DND-41 (cell line): ENCODE measurements around the gene SLC36A4.
"Not testable (repeated sequence)": the region's sequence is repeated elsewhere in the genome, so short reads cannot be mapped to it uniquely, and the experiment has no call there.

Source experiments
- ATAC-seq: fragments of 200-7000 bp; cut with Tn5 transposase; 3 replicates; pipeline ENCODE4 v1.9.1; 2021; ENCODE audit warnings: low read depth; ENCODE audit not compliant: insufficient read depth
- DNase-seq: peaks from one replicate; pipeline ENCODE4 v3.0.0-alpha.2; 2020
- H2AFZ ChIP-seq: 2 replicates; pipeline ENCODE4 v1.6.0; 2012; ENCODE audit warnings: low read depth, low read length
- H3K27ac ChIP-seq: 2 replicates; pipeline ENCODE4 v1.5.1; 2012; ENCODE audit warnings: low read length, inconsistent platforms
- H3K27me3 ChIP-seq: fragments of 200-600 bp; sonication (generic); 2 replicates; pipeline ENCODE4 v1.6.0; 2012; ENCODE audit warnings: low read length, mild to moderate bottlenecking, inconsistent platforms; ENCODE audit not compliant: insufficient read depth, poor library complexity
- H3K36me3 ChIP-seq: 2 replicates; pipeline ENCODE4 v1.5.1; 2012; ENCODE audit warnings: low read length, inconsistent platforms; ENCODE audit not compliant: insufficient read depth
- H3K4me1 ChIP-seq: 2 replicates; pipeline ENCODE4 v1.5.1; 2012; ENCODE audit warnings: mild to moderate bottlenecking, low read length; ENCODE audit not compliant: insufficient read depth
- H3K4me2 ChIP-seq: 2 replicates; pipeline ENCODE4 v1.6.0; 2012; ENCODE audit warnings: mild to moderate bottlenecking, moderate library complexity, low read length, inconsistent platforms; ENCODE audit not compliant: insufficient read depth
- H3K4me3 ChIP-seq, 2 experiments: fragments of 200-600 bp in 1 of 2; shearing (Covaris generic) in 1 of 2; 2 replicates each; pipeline ENCODE4 v1.5.1; 2012 to 2016; ENCODE audit warnings: inconsistent platforms in 2 of 2, low read length in 2 of 2, mild to moderate bottlenecking in 2 of 2, low read depth in 1 of 2, moderate library complexity in 1 of 2
- H3K79me2 ChIP-seq: 2 replicates; pipeline ENCODE4 v1.6.0; 2012; ENCODE audit warnings: low read length, inconsistent platforms; ENCODE audit not compliant: insufficient read depth
- H3K9ac ChIP-seq: 2 replicates; pipeline ENCODE4 v1.6.0; 2012; ENCODE audit warnings: low read depth, mild to moderate bottlenecking, inconsistent platforms, low read length, moderate library complexity
- H3K9me3 ChIP-seq: 2 replicates; pipeline ENCODE4 v1.5.1; 2012; ENCODE audit warnings: low read length, moderate library complexity, mild to moderate bottlenecking, inconsistent platforms; ENCODE audit not compliant: insufficient read depth, severe bottlenecking
- H4K20me1 ChIP-seq: 2 replicates; pipeline ENCODE4 v1.6.0; 2012; ENCODE audit warnings: low read length; ENCODE audit not compliant: insufficient read depth
- CTCF ChIP-seq: IDR thresholded peaks from 2 replicates; pipeline ENCODE4 v1.5.1; 2012; ENCODE audit warnings: borderline replicate concordance, low read length, moderate library complexity, mild to moderate bottlenecking; ENCODE audit not compliant: poor library complexity, severe bottlenecking; ENCODE audit errors: extremely low read depth
- EZH2 ChIP-seq: IDR thresholded peaks from 3 replicates; pipeline ENCODE4 v1.6.1; 2012; ENCODE audit warnings: borderline replicate concordance, low read depth, mild to moderate bottlenecking, moderate library complexity, low read length, inconsistent platforms; ENCODE audit not compliant: severe bottlenecking

Gene SLC36A4

GRCh38 chr11:93187290-93187689 lies 10.5 kb downstream of the SLC36A4 start:
- H2AFZ ChIP-seq, result no peak overlapping the region
- H3K9me3 ChIP-seq, result peaks cover 2% of the 10 kb centered on the region
- peaks cover 38% of the 10 kb centered on the region; the same call in 1 of the 2 replicates for H3K36me3 ChIP-seq
- DNase-seq (no peak), ATAC-seq (no peak)
- TF ChIP-seq CTCF (no peak), EZH2 (no peak)
- no peaks in the 10 kb centered on the region for H3K4me1 ChIP-seq
- H3K9ac ChIP-seq, result no peak overlapping the region
- H3K4me2 ChIP-seq, result no peak overlapping the region
- no peaks in the 10 kb centered on the region for H3K27me3 ChIP-seq
- H3K79me2 ChIP-seq, result peaks cover 57% of the 10 kb centered on the region
- no peak overlapping the region for H3K4me3 ChIP-seq
- H3K27ac ChIP-seq, result no peak overlapping the region
- H4K20me1 ChIP-seq, result peaks cover 7% of the 10 kb centered on the region; the same call in 1 of the 2 replicates

- not testable (repeated sequence) for ATAC-seq
Measured at GRCh38 chr11:93177891-93178290, 19.9 kb downstream of the SLC36A4 start.

GRCh38 chr11:93169950-93170561 lies 27.7 kb downstream of the SLC36A4 start:
- DNase-seq (no peak), ATAC-seq (no peak)
- peaks cover 21% of the 10 kb centered on the region for H3K36me3 ChIP-seq
- no peaks in the 10 kb centered on the region for H3K27me3 ChIP-seq
- no peaks in the 10 kb centered on the region for H3K79me2 ChIP-seq
- no peak overlapping the region for H2AFZ ChIP-seq
- no peaks in the 10 kb centered on the region for H3K9me3 ChIP-seq
- H3K27ac ChIP-seq, result no peak overlapping the region
- H3K9ac ChIP-seq, result no peak overlapping the region
- no peaks in the 10 kb centered on the region for H3K4me1 ChIP-seq
- H3K4me3 ChIP-seq, result no peak overlapping the region
- no peak overlapping the region for H3K4me2 ChIP-seq
- H4K20me1 ChIP-seq, result no peaks in the 10 kb centered on the region
- TF ChIP-seq EZH2 (no peak), CTCF (peak; percentile 47)

More at GRCh38 chr11:93177891-93178290, 19.9 kb downstream of the SLC36A4 start:
- H3K27me3 ChIP-seq, H2AFZ ChIP-seq, H3K27ac ChIP-seq, H4K20me1 ChIP-seq, H3K4me2 ChIP-seq, H3K4me1 ChIP-seq, H3K9ac ChIP-seq, H3K4me3 ChIP-seq, H3K79me2 ChIP-seq, DNase-seq: not testable (repeated sequence)
- Histone ChIP-seq H3K9me3 (peaks cover 20% of the 10 kb centered on the region), H3K36me3 (peaks cover 53% of the 10 kb centered on the region)

- ATAC-seq, result no peak
- H3K79me2 ChIP-seq, result no peaks in the 10 kb centered on the region
- no peak overlapping the region for H2AFZ ChIP-seq
- no peak overlapping the region for H3K9ac ChIP-seq
- no peak overlapping the region for H3K27ac ChIP-seq
- H3K36me3 ChIP-seq, result peaks cover 30% of the 10 kb centered on the region
- no peaks in the 10 kb centered on the region for H4K20me1 ChIP-seq
- H3K9me3 ChIP-seq, result no peaks in the 10 kb centered on the region
- no peak overlapping the region for H3K4me2 ChIP-seq
- DNase-seq, result no peak
- H3K4me3 ChIP-seq, result no peak overlapping the region
- no peaks in the 10 kb centered on the region for H3K4me1 ChIP-seq
- no peak for TF ChIP-seq CTCF
- TF ChIP-seq EZH2, result no peak
- no peaks in the 10 kb centered on the region for H3K27me3 ChIP-seq
Measured at GRCh38 chr11:93169143-93169542, 28.6 kb downstream of the SLC36A4 start.
